SW480 (cell line): ENCODE measurements around the gene SEZ6L.
A peak's percentile ranks its signal among the peaks of the same experiment; 100 is the strongest.

ENCODE experiments used
- DNase-seq: peaks from one replicate; pipeline ENCODE4 v3.0.0-alpha.2; 2016; ENCODE audit warnings: low spot score

The SEZ6L gene

GRCh38 chr22:26169315-26170111, at the start of gene SEZ6L:
Gene SEZ6L, plus strand, starts transcription at chr22:26169462. Its CDS starts 208 bp downstream, at chr22:26169670.
- no peak for DNase-seq

- DNase-seq = no peak
Observed at GRCh38 chr22:26122920-26123468, 46.3 kb upstream of the SEZ6L start.

GRCh38 chr22:26124991-26125725, 44.1 kb upstream of the SEZ6L start:
- DNase-seq = no peak

GRCh38 chr22:26127126-26127525, 42.1 kb upstream of the SEZ6L start:
- no peak for DNase-seq

- no peak for DNase-seq
Observed at GRCh38 chr22:26127556-26127955, 41.7 kb upstream of the SEZ6L start.

- no peak for DNase-seq
Observed at GRCh38 chr22:26131589-26132154, 37.6 kb upstream of the SEZ6L start.

GRCh38 chr22:26134654-26135330, 34.5 kb upstream of the SEZ6L start:
- DNase-seq = peak; percentile 7

- DNase-seq = no peak
Observed at GRCh38 chr22:26135806-26136205, 33.5 kb upstream of the SEZ6L start.

- no peak for DNase-seq
Observed at GRCh38 chr22:26139310-26139709, 30.0 kb upstream of the SEZ6L start.

- DNase-seq = no peak
Observed at GRCh38 chr22:26141831-26142230, 27.4 kb upstream of the SEZ6L start.

GRCh38 chr22:26143806-26144325, 25.4 kb upstream of the SEZ6L start:
- DNase-seq = peak; percentile 23

GRCh38 chr22:26159886-26160285, 9.4 kb upstream of the SEZ6L start:
- no peak for DNase-seq

- DNase-seq = no peak
Observed at GRCh38 chr22:26161746-26162145, 7.5 kb upstream of the SEZ6L start.

GRCh38 chr22:26162926-26163325, 6.3 kb upstream of the SEZ6L start:
- no peak for DNase-seq

- no peak for DNase-seq
Observed at GRCh38 chr22:26164174-26164573, 5.1 kb upstream of the SEZ6L start.

GRCh38 chr22:26168330-26168851, 871 bp upstream of the SEZ6L start:
- DNase-seq = no peak

- no peak for DNase-seq
Observed at GRCh38 chr22:26168939-26169314, 335 bp upstream of the SEZ6L start.

- no peak for DNase-seq
Observed at GRCh38 chr22:26170112-26170492, 840 bp downstream of the SEZ6L start.

GRCh38 chr22:26170795-26171580, 1.7 kb downstream of the SEZ6L start:
- no peak for DNase-seq

- DNase-seq = peak; percentile 49
Observed at GRCh38 chr22:26172389-26172990, 3.2 kb downstream of the SEZ6L start.

- peak; percentile 8 for DNase-seq
Observed at GRCh38 chr22:26174280-26174679, 5.0 kb downstream of the SEZ6L start.
